Measurements from ENCODE around the gene DAB1. TPM values are rescaled to one million over a fixed set of nuclear protein-coding genes. Genes with fewer than 3 reads are reported as not detected.

DAB1 gene
- total RNA-seq, 2 experiments from 2014 or later: 0.52 to 0.61 TPM

DNA sequence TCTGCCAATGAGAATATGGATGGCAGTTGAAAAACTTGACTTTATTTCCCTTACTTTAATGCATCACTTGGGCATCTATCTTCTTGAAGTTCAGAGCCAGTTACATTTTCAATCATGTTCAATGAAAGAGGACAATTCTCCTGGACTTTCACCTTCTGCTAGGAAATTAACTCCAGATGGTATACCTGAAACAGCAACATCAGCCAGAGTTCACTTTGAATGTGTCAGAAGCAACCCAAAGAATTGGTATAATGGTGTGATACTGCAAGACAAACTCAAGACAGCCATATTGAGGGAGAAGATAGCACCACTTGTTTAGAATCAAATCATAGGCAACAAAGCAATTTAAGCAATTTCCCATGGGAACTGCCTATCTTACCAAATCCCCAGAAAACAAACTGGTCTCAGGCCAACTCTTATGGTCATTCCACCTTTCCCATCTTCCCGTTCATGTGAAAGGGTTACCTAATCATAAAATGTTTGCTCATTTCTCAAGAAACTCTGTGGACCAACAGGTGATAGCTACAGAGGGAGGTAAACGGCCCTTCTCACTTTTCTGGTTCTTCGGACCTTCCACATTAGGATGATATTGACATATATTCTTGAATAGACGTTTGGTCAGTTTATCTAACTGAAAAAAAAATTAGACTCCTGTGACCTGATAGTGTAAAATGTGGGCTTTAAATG is 428.3 kb downstream of the DAB1 start:
- POLR2A ChIA-PET: no interaction called here
- TF ChIP-seq, protein P1, sequence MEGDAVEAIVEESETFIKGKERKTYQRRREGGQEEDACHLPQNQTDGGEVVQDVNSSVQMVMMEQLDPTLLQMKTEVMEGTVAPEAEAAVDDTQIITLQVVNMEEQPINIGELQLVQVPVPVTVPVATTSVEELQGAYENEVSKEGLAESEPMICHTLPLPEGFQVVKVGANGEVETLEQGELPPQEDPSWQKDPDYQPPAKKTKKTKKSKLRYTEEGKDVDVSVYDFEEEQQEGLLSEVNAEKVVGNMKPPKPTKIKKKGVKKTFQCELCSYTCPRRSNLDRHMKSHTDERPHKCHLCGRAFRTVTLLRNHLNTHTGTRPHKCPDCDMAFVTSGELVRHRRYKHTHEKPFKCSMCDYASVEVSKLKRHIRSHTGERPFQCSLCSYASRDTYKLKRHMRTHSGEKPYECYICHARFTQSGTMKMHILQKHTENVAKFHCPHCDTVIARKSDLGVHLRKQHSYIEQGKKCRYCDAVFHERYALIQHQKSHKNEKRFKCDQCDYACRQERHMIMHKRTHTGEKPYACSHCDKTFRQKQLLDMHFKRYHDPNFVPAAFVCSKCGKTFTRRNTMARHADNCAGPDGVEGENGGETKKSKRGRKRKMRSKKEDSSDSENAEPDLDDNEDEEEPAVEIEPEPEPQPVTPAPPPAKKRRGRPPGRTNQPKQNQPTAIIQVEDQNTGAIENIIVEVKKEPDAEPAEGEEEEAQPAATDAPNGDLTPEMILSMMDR (IDR thresholded peaks at IDR 0.05): no peak
- no peaks in the 10 kb centered on the region for H3K9me3 ChIP-seq (ENCODE audit: control insufficient read depth in 1 of 2, insufficient read depth in 1 of 2, low read length in 2 of 2)

DNA sequence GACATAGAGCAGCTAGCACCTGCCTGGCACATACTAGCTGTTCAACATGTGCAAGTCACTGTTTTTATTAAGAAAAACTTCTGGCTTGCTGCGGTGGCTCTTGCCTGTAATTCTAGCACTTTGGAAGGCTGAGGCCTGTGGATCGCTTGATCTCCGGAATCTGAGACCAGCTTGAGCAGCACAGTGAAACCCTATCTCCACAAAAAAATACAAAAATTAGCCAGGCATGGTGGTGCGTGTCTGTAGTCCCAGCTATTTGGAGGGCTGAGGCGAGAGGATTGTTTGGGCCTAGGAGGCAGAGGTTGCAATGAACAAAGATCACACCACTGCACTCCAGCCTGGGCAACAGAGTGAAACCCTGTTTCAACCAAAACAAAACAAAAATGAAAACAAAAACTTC is 430.4 kb downstream of the DAB1 start:
- Mint-ChIP-seq H3K4me3 (no peak overlapping the region), H3K9me3 (no peaks in the 10 kb centered on the region), H3K4me1 (ENCODE audit: low read depth) (no peaks in the 10 kb centered on the region), H3K36me3 (ENCODE audit: low read depth) (no peaks in the 10 kb centered on the region), H3K27me3 (no peaks in the 10 kb centered on the region), H3K27ac (no peak overlapping the region)
- POLR2A ChIA-PET: no interaction called here
- H3K4me3 ChIP-seq (ENCODE audit: low read length): no peak overlapping the region
- H3K27ac ChIP-seq (ENCODE audit: low read depth in 1 of 2, low read length in 2 of 2): no peak overlapping the region
- H3K4me1 ChIP-seq (ENCODE audit: insufficient read depth, low read length): no peaks in the 10 kb centered on the region
- TF ChIP-seq, protein P1 (IDR thresholded peaks at IDR 0.05): no peak
- H3K9me3 ChIP-seq (ENCODE audit: control insufficient read depth in 1 of 2, insufficient read depth in 1 of 2, low read length in 2 of 2): peaks cover 0 to 3% of the 10 kb centered on the region in 2 experiments
- no peak for ATAC-seq (ENCODE audit: poor library complexity)
- H3K27me3 ChIP-seq (ENCODE audit: control insufficient read depth in 1 of 2, insufficient read depth in 2 of 2, low read length in 2 of 2): peaks cover 0 to 4% of the 10 kb centered on the region in 2 experiments
- no peaks in the 10 kb centered on the region for H3K36me3 ChIP-seq (ENCODE audit: insufficient read depth, low read length)
- CTCF ChIA-PET: no interaction called here
- no peak for DNase-seq
- intact Hi-C loops (cut with DNase I, micrococcal nuclease): no loop called here

More for the DNA sequence above, 428.3 kb downstream of the DAB1 start:
- no peak overlapping the region for H3K27ac ChIP-seq (ENCODE audit: low read depth in 1 of 2, low read length in 2 of 2)
- intact Hi-C loops (cut with DNase I, micrococcal nuclease): no loop called here
- H3K36me3 ChIP-seq (ENCODE audit: insufficient read depth, low read length): no peaks in the 10 kb centered on the region
- Mint-ChIP-seq H3K4me3 (no peak overlapping the region), H3K36me3 (ENCODE audit: low read depth) (no peaks in the 10 kb centered on the region), H3K4me1 (ENCODE audit: low read depth) (no peaks in the 10 kb centered on the region), H3K27me3 (no peaks in the 10 kb centered on the region), H3K27ac (no peak overlapping the region), H3K9me3 (no peaks in the 10 kb centered on the region)
- DNase-seq (no peak), ATAC-seq (ENCODE audit: poor library complexity) (no peak)
- H3K4me3 ChIP-seq (ENCODE audit: low read length): no peak overlapping the region
- CTCF ChIA-PET: no interaction called here
- peaks cover 0 to 4% of the 10 kb centered on the region in 2 experiments for H3K27me3 ChIP-seq (ENCODE audit: control insufficient read depth in 1 of 2, insufficient read depth in 2 of 2, low read length in 2 of 2)
- H3K4me1 ChIP-seq (ENCODE audit: insufficient read depth, low read length): no peaks in the 10 kb centered on the region

DNA sequence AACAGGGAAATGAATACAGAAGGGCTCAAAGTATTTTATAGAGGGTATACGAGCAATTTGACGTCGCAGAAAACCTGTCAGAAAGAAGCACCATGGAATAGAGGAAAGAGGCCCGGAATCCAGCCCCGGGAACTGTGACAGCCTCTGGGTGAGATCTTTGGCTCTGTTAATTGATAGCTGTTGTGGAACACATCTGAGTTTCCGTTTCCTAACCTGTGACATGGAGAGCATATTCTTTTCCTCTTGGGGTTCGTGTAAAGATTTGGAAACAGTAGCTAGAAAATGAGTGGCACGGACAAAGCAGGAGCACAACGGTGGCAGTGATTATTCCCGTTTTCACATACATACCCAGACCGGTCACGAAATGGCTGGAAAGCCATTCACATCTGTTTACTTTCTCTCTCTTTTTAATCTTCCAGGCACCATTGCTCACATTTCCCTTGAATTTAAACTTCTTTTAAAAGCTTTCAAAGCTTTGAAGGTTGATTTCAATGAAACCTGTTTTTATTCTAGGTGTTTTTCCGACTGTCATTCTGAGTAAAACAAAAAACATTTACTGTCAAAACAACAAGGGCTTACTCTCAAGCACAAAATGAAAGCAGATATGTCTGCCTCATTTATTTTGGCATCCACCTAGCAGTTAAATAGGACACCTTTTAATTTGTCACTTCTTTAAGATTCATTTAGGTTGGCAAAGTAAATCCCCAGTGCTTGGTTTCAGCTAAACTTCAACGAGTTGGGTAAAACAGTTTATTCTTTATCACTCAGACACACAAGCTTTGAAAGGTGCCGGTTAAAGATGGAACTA is 431.3 kb downstream of the DAB1 start:
- POLR2A ChIA-PET: no interaction called here
- Mint-ChIP-seq H3K9me3 (no peaks in the 10 kb centered on the region), H3K4me3 (no peak overlapping the region), H3K4me1 (ENCODE audit: low read depth) (no peaks in the 10 kb centered on the region), H3K27ac (no peak overlapping the region), H3K27me3 (no peaks in the 10 kb centered on the region), H3K36me3 (ENCODE audit: low read depth) (no peaks in the 10 kb centered on the region)
- H3K4me3 ChIP-seq (ENCODE audit: low read length): no peak overlapping the region
- CTCF ChIA-PET: no interaction called here
- H3K36me3 ChIP-seq (ENCODE audit: insufficient read depth, low read length): no peaks in the 10 kb centered on the region
- TF ChIP-seq, protein P1 (IDR thresholded peaks at IDR 0.05): no peak
- ATAC-seq (ENCODE audit: poor library complexity): no peak
- no peak for DNase-seq
- intact Hi-C loops (cut with DNase I, micrococcal nuclease): no loop called here
- H3K4me1 ChIP-seq (ENCODE audit: insufficient read depth, low read length): no peaks in the 10 kb centered on the region
- peaks cover 0 to 4% of the 10 kb centered on the region in 2 experiments for H3K27me3 ChIP-seq (ENCODE audit: control insufficient read depth in 1 of 2, insufficient read depth in 2 of 2, low read length in 2 of 2)
- H3K27ac ChIP-seq (ENCODE audit: low read depth in 1 of 2, low read length in 2 of 2): no peak overlapping the region
- H3K9me3 ChIP-seq (ENCODE audit: control insufficient read depth in 1 of 2, insufficient read depth in 1 of 2, low read length in 2 of 2): peaks cover 0 to 3% of the 10 kb centered on the region in 2 experiments

Measured in CD4-positive, alpha-beta T cell (primary cell).